Fibroblast of skin of abdomen (primary cell): Measurements from ENCODE around the gene SFTA2.

Experiments
- DNase-seq: peaks from one replicate; pipeline ENCODE4 v3.0.0-alpha.2; 2013

The SFTA2 gene

GRCh38 chr6:30889921-30890645 lies 41.9 kb downstream of the SFTA2 start:
- DNase-seq, result no peak

- DNase-seq, result no peak
These were observed 42.5 kb downstream of the SFTA2 start for GRCh38 chr6:30889496-30889885.

GRCh38 chr6:30888816-30889495 lies 43.0 kb downstream of the SFTA2 start:
- DNase-seq, result no peak

- DNase-seq, result peak; percentile 45
These were observed 43.8 kb downstream of the SFTA2 start for GRCh38 chr6:30887901-30888815.

- no peak for DNase-seq
These were observed 45.1 kb downstream of the SFTA2 start for GRCh38 chr6:30886897-30887255.

- DNase-seq, result peak; percentile 79
These were observed 45.7 kb downstream of the SFTA2 start for GRCh38 chr6:30885999-30886896.

GRCh38 chr6:30885481-30885998 lies 46.4 kb downstream of the SFTA2 start:
- no peak for DNase-seq

GRCh38 chr6:30884521-30885480 lies 47.2 kb downstream of the SFTA2 start:
- DNase-seq, result peak; percentile 35

- DNase-seq, result peak; percentile 70
These were observed 48.1 kb downstream of the SFTA2 start, which contains the start of gene DDR1 for GRCh38 chr6:30883685-30884520. Gene DDR1 (plus strand): TSS chr6:30884519. CDS start chr6:30888730, 4,211 bp downstream.

GRCh38 chr6:30882759-30883684 lies 48.9 kb downstream of the SFTA2 start:
- no peak for DNase-seq

- DNase-seq, result peak; percentile 11
These were observed 49.7 kb downstream of the SFTA2 start for GRCh38 chr6:30882204-30882758.

- peak; percentile 61 for DNase-seq
These were observed 50.4 kb downstream of the SFTA2 start for GRCh38 chr6:30881392-30882203.
